GM12892 (cell line): ENCODE data around the gene MAP2K5.

ENCODE experiments used
- POLR2A ChIP-seq: IDR thresholded peaks from 2 replicates; pipeline ENCODE4 v1.6.1; 2011; ENCODE audit warnings: low read depth, low read length, control low read depth
- POLR2AphosphoS5 ChIP-seq: IDR thresholded peaks from 2 replicates; pipeline ENCODE4 v1.6.1; 2011; ENCODE audit warnings: low read depth, low read length, control low read depth

- TF ChIP-seq POLR2A, result no peak
- no peak for TF ChIP-seq POLR2AphosphoS5
Measured at GRCh38 chr15:67607959-67608637, 65.6 kb downstream of the MAP2K5 start.
